WI38 (cell line): ENCODE measurements around the gene ZNF641.

ENCODE experiments used
- H3K4me3 ChIP-seq: 2 replicates; pipeline ENCODE4 v1.5.1; 2011; ENCODE audit warnings: low read depth, mild to moderate bottlenecking, control low read depth, low read length
- CTCF ChIP-seq: IDR thresholded peaks from 2 replicates; pipeline ENCODE4 v1.5.1; 2012; ENCODE audit warnings: low read depth, mild to moderate bottlenecking, control low read depth, low read length

ZNF641 gene

DNA sequence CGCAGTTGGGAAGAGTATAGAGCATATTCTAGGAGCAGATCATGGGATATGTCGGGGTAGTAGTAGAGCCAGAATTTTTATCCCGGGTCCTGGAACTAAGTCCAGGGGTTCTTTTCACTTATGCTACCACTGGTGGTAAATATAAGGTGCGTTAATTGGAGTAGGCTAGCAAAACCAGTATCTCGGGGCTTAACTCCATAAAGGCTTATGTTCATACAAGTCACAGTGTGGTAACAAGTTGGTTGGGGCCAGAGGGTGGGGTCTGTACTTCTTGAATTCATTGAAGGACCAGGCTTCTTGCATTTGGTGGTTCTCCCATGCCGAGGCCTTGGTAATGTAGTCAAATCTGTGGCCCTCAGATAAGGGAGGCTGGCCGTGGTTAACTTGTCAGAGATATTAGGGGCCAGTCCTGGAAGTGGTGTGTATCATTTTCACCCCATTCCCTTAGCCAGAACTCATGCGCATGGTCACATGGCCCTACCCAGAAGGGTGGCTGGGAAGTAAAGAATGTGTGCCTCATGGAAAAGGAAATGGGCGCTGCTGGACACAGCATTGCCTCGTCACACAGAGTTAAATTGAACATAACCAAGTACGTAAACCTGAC lies 1.5 kb upstream of the ZNF641 start:
- no peak for TF ChIP-seq CTCF
- H3K4me3 ChIP-seq: no peak overlapping the region

DNA sequence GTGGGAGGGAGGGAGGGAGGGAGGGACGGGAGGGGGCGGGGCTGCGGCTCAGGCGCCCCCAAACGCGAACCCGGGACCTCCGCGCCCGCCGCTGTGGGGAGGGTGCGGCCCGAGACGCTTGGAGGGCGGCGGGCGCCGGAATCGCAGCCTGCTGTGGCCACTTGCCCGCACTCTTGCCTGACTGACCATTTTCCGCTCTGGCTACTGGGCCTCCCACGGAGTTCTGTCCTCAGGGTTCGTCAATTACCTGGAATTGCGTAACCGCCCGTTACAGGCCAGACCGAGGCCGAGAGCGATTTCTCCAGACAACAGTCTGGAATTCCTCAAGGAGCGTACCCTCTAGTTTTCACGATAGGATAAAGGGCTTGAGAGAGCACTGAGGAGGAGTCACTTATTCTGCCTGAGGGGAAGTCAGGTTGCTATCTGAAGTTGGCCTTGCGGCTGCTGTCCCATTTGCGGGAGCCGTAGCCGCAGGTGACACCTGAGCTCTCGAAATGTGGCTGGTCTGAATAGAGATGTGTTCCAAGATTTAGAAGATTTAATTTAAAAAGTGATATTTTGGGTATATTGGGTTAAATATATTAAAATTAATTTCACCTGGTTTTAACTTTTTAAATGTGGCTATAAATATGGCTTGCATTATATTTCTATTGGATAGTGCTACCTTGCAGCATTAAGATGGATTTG lies 446 bp upstream of the ZNF641 start:
- no peak for TF ChIP-seq CTCF
- H3K4me3 ChIP-seq: peak overlapping the region; percentile 66

- H3K4me3 ChIP-seq: no peak overlapping the region
- no peak for TF ChIP-seq CTCF
Observed at GRCh38 chr12:48349471-48349870, 1.2 kb downstream of the ZNF641 start.

- TF ChIP-seq CTCF: no peak
- no peak overlapping the region for H3K4me3 ChIP-seq
Observed at GRCh38 chr12:48342980-48343379, 7.7 kb downstream of the ZNF641 start.

DNA sequence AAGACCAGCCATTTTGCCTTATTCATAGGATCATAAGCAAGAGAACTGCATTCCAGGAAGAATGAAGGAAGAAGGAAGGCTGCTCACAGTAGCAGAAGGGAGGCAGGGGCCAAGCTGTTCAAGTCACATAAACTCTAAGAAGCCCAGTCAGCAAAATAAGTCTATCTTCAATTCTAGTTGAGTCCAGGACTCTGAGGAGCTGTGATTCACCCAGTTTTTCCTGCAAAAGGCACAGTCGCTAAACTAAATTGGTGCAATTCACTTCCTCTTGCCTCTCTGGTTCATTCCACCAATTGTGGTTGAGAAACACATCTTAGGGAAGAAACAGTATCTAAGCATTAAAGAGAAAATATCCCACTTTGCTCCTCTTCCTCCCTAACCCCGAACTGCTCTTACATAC lies 9.8 kb downstream of the ZNF641 start:
- H3K4me3 ChIP-seq: no peak overlapping the region
- no peak for TF ChIP-seq CTCF

DNA sequence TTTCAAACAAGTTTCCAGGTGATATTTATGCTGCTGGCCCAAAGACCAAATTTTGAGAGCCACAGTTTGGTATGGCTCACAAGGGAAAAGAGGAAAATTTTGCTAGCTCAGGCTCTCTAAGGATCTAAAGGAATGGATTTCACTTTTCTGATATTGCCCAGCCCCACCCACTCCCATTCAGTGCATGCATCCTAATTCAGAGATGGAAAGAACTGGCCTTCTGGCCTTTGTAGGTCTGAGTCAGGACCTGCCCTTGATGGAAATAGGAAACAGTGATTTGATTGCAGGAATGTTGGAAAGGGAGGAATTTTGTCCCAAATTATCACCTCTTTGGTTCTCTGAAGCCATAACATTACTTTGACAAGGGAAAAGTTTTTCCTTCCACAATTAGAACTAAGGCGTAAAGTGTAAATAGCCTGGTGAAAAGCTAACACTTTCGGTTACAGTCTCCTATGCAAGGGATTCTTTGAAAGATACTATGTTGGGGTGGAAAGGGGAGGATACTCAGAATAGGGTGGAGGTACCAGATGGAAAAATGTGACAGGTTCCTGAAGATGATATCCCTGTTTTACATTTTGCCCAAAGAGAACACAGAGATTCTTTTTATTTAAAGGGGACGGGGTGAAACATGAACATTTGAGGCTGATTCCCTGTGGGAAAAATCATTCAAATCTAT lies 11.1 kb downstream of the ZNF641 start:
- no peak overlapping the region for H3K4me3 ChIP-seq
- no peak for TF ChIP-seq CTCF

DNA sequence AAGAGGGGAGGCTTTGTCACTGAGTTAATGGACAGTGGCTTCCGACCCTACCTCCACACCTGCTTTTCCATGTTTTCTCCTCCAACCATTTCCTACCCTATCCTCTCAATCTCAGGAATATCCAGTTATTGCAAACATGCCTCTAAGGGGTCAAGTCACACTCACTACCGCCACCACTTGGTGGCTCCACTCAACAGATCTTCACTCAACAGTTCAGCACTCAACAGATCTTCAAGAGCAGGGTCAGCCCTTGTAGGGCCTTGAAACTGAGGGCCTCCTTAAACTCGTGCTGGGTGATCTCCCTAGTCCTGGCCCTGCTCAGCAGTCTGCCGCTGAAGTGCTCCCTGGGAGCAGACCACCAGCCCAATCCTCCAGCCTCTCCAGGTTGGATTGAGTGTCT lies 14.2 kb downstream of the ZNF641 start:
- no peak for TF ChIP-seq CTCF
- H3K4me3 ChIP-seq: no peak overlapping the region
